Transverse colon (tissue), 4 donors: ENCODE measurements around the gene PPP1CA. TPM values are rescaled to one million over a fixed set of nuclear protein-coding genes. Genes with fewer than 3 reads are reported as not detected.

Experiments used
- DNase-seq: peaks from one replicate; pipeline ENCODE4 v3.0.0-alpha.2; 2019
- H3K27ac ChIP-seq, 4 donors: fragments of 200-600 bp; sonication (generic); 2 replicates each; pipeline ENCODE4 v1.5.1; 2016 to 2018; ENCODE audit warnings: inconsistent platforms in 4 of 4
- H3K27me3 ChIP-seq: fragments of 200-600 bp; sonication (generic); 2 replicates; pipeline ENCODE4 v1.5.1; 2017; ENCODE audit warnings: inconsistent platforms
- H3K36me3 ChIP-seq, 4 donors: fragments of 200-600 bp; sonication (generic); 2 replicates each; pipeline ENCODE4 v1.5.1; 2017 to 2019; ENCODE audit warnings: inconsistent platforms in 4 of 4
- H3K4me1 ChIP-seq, 4 donors: fragments of 200-600 bp; sonication (generic); 2 replicates each; pipeline ENCODE4 v1.5.1; 2017 to 2020; ENCODE audit warnings: inconsistent platforms in 4 of 4
- H3K4me3 ChIP-seq, 4 donors: fragments of 200-600 bp; sonication (generic); 1 replicate in 1 of 4; 2 replicates in 3 of 4; pipeline versions ENCODE4 v1.5.1 to v1.6.1; 2017 to 2019; ENCODE audit warnings: inconsistent platforms in 4 of 4
- H3K9me3 ChIP-seq, 2 donors: fragments of 200-600 bp; sonication (generic); 2 replicates each; pipeline ENCODE4 v1.5.1; 2017 to 2019; ENCODE audit warnings: inconsistent platforms in 2 of 2
- EP300 ChIP-seq: sonication (generic); formaldehyde crosslinking; IDR thresholded peaks from one replicate; pipeline ENCODE4 v1.6.1; 2017; ENCODE audit warnings: antibody characterized with exemption, low read depth
- POLR2A ChIP-seq: fragments of 450-650 bp; IDR thresholded peaks from one replicate; pipeline ENCODE4 v1.6.1; 2016; ENCODE audit warnings: antibody characterized with exemption, mild to moderate bottlenecking, moderate library complexity
- POLR2AphosphoS5 ChIP-seq, 3 donors: sonication (generic); formaldehyde crosslinking; IDR thresholded peaks; one replicate each; pipeline ENCODE4 v1.6.1; 2016; ENCODE audit warnings: antibody characterized with exemption in 3 of 3
- WGBS, 2 donors: methylation state at CpG; one replicate each; pipeline ENCODE4 v1.1.5; 2018; ENCODE audit warnings: low coverage in 1 of 2; 5-methylcytosine and 5-hydroxymethylcytosine counted together
- in situ Hi-C, 4 donors: fragments of 200-750 bp; cut with MboI; loops; one replicate each; pipeline versions ENCODE4 v1.15.0 to v1.15.1; 2017; ENCODE audit warnings: low sequenced_read_pairs in 3 of 4, low pct_ligation_motif_present in 1 of 4, low pct_unique_long_range_greater_than_20kb in 1 of 4
- intact Hi-C: fragments of 100-400 bp; cut with DNase I; formaldehyde crosslinking; loops from one replicate; pipeline ENCODE4 v1.15.1; 2023; ENCODE audit warnings: low total_unique reads
- total RNA-seq, 4 donors: library from RNA; depleted of rRNA; stranded (reverse); fragments of >200 nt; gene quantifications; one replicate each; pipeline ENCODE4 v1.1.0, GENCODE V29; 2016
- TF ChIP-seq, protein P1 (sequence below), 5 experiments: fragments of 200-600 bp in 3 of 5; fragments of 450-650 bp in 2 of 5; sonication (generic) in 3 of 5; IDR thresholded peaks; 1 replicate in 2 of 5; 2 replicates in 3 of 5; pipeline ENCODE4 v1.5.1; 2016 to 2017; ENCODE audit warnings: antibody characterized with exemption in 5 of 5, inconsistent platforms in 3 of 5, mild to moderate bottlenecking in 2 of 5, moderate library complexity in 1 of 5

PPP1CA gene
- total RNA-seq, 4 donors from 2014 or later, result 83.0 to 251 (median 163) TPM

DNA sequence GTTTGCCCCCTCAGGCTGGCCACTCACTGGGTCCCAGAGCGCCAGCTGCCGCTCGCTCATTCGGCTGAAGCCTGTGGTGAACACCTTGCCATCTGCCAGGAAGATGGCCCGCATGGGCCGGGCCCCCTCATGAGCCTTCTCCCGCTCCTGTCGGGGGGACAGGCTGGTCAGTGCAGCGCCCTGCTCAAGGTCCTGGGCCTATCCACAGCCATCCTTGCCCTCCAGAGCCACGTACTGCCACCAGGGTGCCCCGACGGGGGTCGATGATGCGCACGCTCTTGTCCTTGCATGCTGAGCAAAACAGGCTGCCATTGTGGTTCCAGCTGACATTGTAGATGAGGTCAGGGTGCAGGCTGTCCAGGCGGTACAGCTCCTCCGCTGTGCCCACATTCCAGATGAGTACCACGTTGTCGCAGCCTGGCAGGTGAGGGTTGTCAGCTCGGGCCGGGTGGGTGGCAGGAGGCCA is 39.5 kb upstream of the PPP1CA start:
- no peak overlapping the region for H3K4me3 ChIP-seq
- in situ Hi-C loops (no loop called here), intact Hi-C loops (no loop called here)
- H3K27me3 ChIP-seq, result no peaks in the 10 kb centered on the region
- no peak for TF ChIP-seq POLR2A
- TF ChIP-seq, protein P1, sequence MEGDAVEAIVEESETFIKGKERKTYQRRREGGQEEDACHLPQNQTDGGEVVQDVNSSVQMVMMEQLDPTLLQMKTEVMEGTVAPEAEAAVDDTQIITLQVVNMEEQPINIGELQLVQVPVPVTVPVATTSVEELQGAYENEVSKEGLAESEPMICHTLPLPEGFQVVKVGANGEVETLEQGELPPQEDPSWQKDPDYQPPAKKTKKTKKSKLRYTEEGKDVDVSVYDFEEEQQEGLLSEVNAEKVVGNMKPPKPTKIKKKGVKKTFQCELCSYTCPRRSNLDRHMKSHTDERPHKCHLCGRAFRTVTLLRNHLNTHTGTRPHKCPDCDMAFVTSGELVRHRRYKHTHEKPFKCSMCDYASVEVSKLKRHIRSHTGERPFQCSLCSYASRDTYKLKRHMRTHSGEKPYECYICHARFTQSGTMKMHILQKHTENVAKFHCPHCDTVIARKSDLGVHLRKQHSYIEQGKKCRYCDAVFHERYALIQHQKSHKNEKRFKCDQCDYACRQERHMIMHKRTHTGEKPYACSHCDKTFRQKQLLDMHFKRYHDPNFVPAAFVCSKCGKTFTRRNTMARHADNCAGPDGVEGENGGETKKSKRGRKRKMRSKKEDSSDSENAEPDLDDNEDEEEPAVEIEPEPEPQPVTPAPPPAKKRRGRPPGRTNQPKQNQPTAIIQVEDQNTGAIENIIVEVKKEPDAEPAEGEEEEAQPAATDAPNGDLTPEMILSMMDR (IDR thresholded peaks at IDR 0.05), result no peak
- TF ChIP-seq POLR2AphosphoS5 (IDR thresholded peaks at IDR 0.05), result no peak
- TF ChIP-seq EP300, result no peak
- WGBS, 2 donors, result 86% methylated on average over 15 of the region's 21 CpGs; no CpG with 5 or more reads in 1 of the 2 donors
- H3K36me3 ChIP-seq, result no peaks in the 10 kb centered on the region
- no peaks in the 10 kb centered on the region for H3K9me3 ChIP-seq
- H3K27ac ChIP-seq, result peak overlapping the region in 1 of 4 donors; percentile 83
- H3K4me1 ChIP-seq, result peaks cover 8 to 53% (median 30%) of the 10 kb centered on the region in 4 donors
- no peak for DNase-seq

DNA sequence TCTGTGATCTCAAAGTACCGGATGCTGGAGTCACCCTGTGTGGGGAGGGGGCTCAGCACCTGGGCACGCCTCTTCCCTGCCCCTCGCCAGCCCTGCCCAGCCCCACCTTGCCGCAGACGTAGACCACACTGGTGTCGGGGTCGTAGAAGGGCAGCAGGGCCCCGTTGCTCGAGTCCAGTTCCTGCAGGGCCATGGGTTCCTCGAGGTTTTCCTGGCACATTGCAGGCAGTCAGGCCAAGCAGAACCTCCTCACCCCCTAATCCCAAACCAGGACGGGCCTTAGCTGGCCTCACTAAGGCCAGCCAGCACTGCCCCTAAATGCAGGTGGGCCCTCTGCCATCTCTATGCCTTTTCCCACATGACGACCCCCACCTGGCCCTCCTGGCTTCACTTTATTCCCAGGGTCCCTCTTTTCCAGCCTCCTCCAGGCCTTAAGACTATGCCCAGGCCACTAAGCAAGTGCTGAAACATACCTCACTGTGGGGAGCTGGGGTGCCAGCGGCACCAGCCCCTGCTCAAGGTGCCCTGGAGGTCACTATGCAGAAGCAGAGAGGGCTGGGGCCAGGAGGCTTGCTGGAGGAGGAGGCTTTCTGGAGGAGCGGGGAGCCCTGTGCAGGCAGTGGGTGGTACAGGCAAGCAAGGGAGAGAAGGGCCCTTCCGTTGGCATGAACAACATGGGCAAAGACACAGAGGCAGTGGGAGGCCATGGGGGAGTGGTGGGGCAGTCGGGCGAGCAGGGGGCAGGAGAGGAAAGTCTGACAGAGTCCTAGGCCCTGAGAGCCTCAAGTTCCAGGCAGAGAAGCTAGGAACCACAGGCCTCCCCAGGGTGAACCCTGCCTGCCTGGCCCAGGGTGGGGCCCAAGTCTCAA is 38.8 kb upstream of the PPP1CA start:
- TF ChIP-seq POLR2A, result no peak
- no peak for TF ChIP-seq POLR2AphosphoS5 (IDR thresholded peaks at IDR 0.05)
- TF ChIP-seq EP300, result no peak
- TF ChIP-seq, protein P1 (IDR thresholded peaks at IDR 0.05), result no peak
- H3K4me3 ChIP-seq, result no peak overlapping the region
- H3K36me3 ChIP-seq, result no peaks in the 10 kb centered on the region
- intact Hi-C loops, result no loop called here
- H3K27ac ChIP-seq, result peak overlapping the region; percentile 72 to 83 (median 74)
- H3K4me1 ChIP-seq, result peaks cover 8 to 57% (median 32%) of the 10 kb centered on the region in 4 donors
- in situ Hi-C loops, result no loop called here
- 75 to 100% methylated on average over 1 to 17 of the region's 17 CpGs for WGBS, 2 donors
- H3K9me3 ChIP-seq, result no peaks in the 10 kb centered on the region
- no peak for DNase-seq
- no peaks in the 10 kb centered on the region for H3K27me3 ChIP-seq

DNA sequence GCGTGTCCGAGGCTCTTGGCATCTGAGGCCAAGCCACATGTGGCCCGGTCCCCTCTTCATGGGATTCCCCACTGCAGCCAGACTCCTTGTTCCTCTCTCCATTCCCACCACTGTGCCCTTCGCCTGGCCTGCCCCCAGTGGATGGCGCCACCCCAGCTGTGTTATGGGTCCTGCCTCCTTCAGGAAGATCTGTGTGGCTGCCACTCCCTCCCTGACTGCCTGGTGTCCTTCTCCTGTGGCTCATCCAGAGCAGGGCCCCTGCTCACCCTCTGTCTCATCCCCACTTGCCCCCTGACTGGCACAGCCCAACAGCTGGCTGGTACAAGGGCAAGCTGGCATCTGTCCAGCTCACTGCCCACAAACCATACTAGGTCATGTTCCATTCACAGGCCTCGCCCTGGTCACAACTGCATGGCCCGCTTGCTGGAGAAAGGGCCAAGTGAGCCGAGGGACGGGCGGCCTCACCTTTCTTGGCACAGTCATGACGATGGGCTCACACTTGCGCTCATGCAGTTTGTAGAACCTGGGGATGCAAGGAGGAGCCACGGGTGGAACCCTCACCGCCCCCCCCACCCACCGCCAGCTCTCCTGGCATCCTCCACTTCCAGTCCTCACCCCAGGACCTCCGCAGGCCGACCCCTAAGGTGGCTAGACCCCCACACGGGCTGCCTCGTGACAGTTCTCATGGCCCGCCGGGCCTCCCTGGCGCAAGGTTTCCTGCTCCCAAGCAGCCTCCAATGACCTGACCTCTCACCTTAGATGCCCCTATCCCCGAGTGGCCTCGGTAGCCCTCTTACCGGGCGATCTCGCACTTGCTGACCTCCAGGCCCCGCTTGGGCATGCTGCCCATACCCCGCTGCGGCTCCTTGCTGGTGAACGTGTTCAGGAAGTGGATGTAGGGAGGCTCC is 37.9 kb upstream of the PPP1CA start:
- 80% methylated on average over 31 of the region's 31 CpGs; no CpG with 5 or more reads in 1 of the 2 donors for WGBS, 2 donors

More for the DNA sequence above, 37.9 kb upstream of the PPP1CA start:
- Histone ChIP-seq H3K9me3 (no peaks in the 10 kb centered on the region), H3K36me3 (no peaks in the 10 kb centered on the region), H3K27ac (peak overlapping the region; percentile 72 to 83 (median 74)), H3K4me1 (peaks cover 8 to 48% (median 27%) of the 10 kb centered on the region in 4 donors), H3K27me3 (no peaks in the 10 kb centered on the region), H3K4me3 (no peak overlapping the region)
- TF ChIP-seq POLR2A (no peak), EP300 (no peak)
- TF ChIP-seq, protein P1 (IDR thresholded peaks at IDR 0.05), result peak in 2 of 5 experiments; percentile 18 to 22
- intact Hi-C loops, result no loop called here
- DNase-seq, result peak; percentile 62
- in situ Hi-C loops, result no loop called here
